ENCODE data around the gene UFSP2.
A peak's percentile ranks its signal among the peaks of the same experiment; 100 is the strongest.
"Not testable (repeated sequence)": the region's sequence is repeated elsewhere in the genome, so short reads cannot be mapped to it uniquely, and the experiment has no call there.

UFSP2 gene

GRCh38 chr4:185382754-185383153 lies 43.0 kb downstream of the UFSP2 start:
- no peak for DNase-seq (ENCODE audit: low spot score)

GRCh38 chr4:185381288-185382196 lies 44.2 kb downstream of the UFSP2 start:
- DNase-seq (ENCODE audit: low spot score) = no peak

- no peak for DNase-seq (ENCODE audit: low spot score)
Measured at GRCh38 chr4:185380320-185380719, 45.4 kb downstream of the UFSP2 start.

- DNase-seq (ENCODE audit: low spot score) = no peak
Measured at GRCh38 chr4:185379326-185380295, 46.2 kb downstream of the UFSP2 start.

GRCh38 chr4:185378264-185378663 lies 47.5 kb downstream of the UFSP2 start:
- no peak for DNase-seq (ENCODE audit: low spot score)

- DNase-seq (ENCODE audit: low spot score) = no peak
Measured at GRCh38 chr4:185374573-185374972, 51.2 kb downstream of the UFSP2 start.

- DNase-seq (ENCODE audit: low spot score) = no peak
Measured at GRCh38 chr4:185374027-185374426, 51.7 kb downstream of the UFSP2 start.

GRCh38 chr4:185371702-185372101 lies 54.1 kb downstream of the UFSP2 start:
- DNase-seq (ENCODE audit: low spot score) = no peak

- DNase-seq (ENCODE audit: low spot score) = no peak
Measured at GRCh38 chr4:185370268-185370949, 55.4 kb downstream of the UFSP2 start.

GRCh38 chr4:185369731-185370130 lies 56.0 kb downstream of the UFSP2 start:
- DNase-seq (ENCODE audit: low spot score) = no peak

GRCh38 chr4:185364886-185365285 lies 60.9 kb downstream of the UFSP2 start:
- DNase-seq (ENCODE audit: low spot score) = no peak

- no peak for DNase-seq (ENCODE audit: low spot score)
Measured at GRCh38 chr4:185363251-185363650, 62.5 kb downstream of the UFSP2 start.

GRCh38 chr4:185362570-185362969 lies 63.2 kb downstream of the UFSP2 start:
- DNase-seq (ENCODE audit: low spot score) = not testable (repeated sequence)

GRCh38 chr4:185361872-185362271 lies 63.9 kb downstream of the UFSP2 start:
- no peak for DNase-seq (ENCODE audit: low spot score)

GRCh38 chr4:185359767-185360446 lies 65.9 kb downstream of the UFSP2 start:
- DNase-seq (ENCODE audit: low spot score) = no peak

GRCh38 chr4:185358959-185359358 lies 66.8 kb downstream of the UFSP2 start:
- no peak for DNase-seq (ENCODE audit: low spot score)

- DNase-seq (ENCODE audit: low spot score) = peak; percentile 55
Measured at GRCh38 chr4:185358514-185358913, 67.2 kb downstream of the UFSP2 start.

- no peak for DNase-seq (ENCODE audit: low spot score)
Measured at GRCh38 chr4:185357733-185358440, 67.9 kb downstream of the UFSP2 start.

GRCh38 chr4:185357211-185357610 lies 68.6 kb downstream of the UFSP2 start:
- DNase-seq (ENCODE audit: low spot score) = no peak

- DNase-seq (ENCODE audit: low spot score) = no peak
Measured at GRCh38 chr4:185352741-185353140, 73.0 kb downstream of the UFSP2 start.

GRCh38 chr4:185352202-185352601 lies 73.6 kb downstream of the UFSP2 start:
- no peak for DNase-seq (ENCODE audit: low spot score)
